GM19438 (cell line): Measurements from ENCODE around the gene VAV1.

Experiments
- ATAC-seq: cut with Tn5 transposase; IDR thresholded peaks from one replicate; pipeline ENCODE4 v1.9.1; 2021; ENCODE audit warnings: low read depth; ENCODE audit not compliant: unreplicated experiment

The VAV1 gene

GRCh38 chr19:6877766-6878165 is 105.3 kb downstream of the VAV1 start:
- ATAC-seq: no peak

GRCh38 chr19:6886277-6886897 is 113.9 kb downstream of the VAV1 start:
- ATAC-seq: no peak

GRCh38 chr19:6887316-6887715 is 114.8 kb downstream of the VAV1 start, which contains the start of gene ADGRE1:
ADGRE1 (plus strand) TSS chr19:6887579; CDS start chr19:6887609, 30 bp downstream.
- ATAC-seq: no peak

DNA sequence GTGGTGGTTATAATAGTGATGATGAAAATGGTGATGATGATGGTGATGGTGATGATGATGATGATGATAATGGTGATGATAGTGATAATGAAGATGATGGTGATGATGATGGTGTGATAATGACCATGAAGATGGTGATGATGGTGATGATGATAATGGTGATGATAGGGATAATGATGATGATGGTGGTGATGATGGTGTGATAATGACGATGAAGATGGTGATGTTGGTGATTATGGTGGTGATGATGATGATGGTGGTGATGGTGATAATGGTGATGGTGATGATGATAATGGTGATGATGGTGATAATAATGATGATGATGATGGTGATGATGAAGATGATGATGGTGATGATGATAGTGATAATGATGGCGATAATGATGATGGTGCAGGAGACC is 116.5 kb downstream of the VAV1 start:
- ATAC-seq: no peak

- ATAC-seq: no peak
These were observed 117.9 kb downstream of the VAV1 start for GRCh38 chr19:6890401-6890913.

- ATAC-seq: no peak
These were observed 118.4 kb downstream of the VAV1 start for GRCh38 chr19:6890938-6891337.

DNA sequence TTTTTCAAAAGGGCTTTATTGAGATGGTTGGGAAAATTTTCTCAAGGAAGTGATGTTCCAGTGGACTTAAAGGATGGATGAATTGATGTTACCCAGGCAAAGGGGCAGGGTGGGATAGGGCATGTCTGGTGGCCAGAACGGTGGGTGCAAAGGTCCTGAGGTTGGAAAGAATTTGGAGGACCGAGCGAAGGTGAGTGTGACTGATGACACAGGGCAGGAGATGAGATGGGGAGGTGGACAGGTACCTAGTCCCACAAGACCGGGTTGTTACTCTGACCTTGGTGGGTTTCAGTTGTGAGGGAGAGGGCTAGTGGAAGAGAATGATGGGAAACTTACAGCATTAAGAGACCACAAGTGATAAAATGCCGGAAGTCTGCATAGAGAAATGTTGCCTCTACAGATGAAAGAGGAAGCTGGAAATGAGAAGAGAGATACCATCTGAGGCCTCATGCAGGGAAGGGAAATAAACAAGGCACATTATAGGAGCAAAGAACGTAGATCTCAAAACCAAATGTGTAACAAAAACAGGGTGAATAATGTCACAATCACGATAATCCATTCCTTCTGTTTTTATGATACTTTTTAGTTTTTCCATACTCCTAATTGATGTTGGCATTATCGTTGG is 119.4 kb downstream of the VAV1 start:
- ATAC-seq: no peak

- ATAC-seq: no peak
These were observed 121.8 kb downstream of the VAV1 start for GRCh38 chr19:6894313-6894712.

GRCh38 chr19:6903446-6903845 is 130.9 kb downstream of the VAV1 start:
- no peak for ATAC-seq

DNA sequence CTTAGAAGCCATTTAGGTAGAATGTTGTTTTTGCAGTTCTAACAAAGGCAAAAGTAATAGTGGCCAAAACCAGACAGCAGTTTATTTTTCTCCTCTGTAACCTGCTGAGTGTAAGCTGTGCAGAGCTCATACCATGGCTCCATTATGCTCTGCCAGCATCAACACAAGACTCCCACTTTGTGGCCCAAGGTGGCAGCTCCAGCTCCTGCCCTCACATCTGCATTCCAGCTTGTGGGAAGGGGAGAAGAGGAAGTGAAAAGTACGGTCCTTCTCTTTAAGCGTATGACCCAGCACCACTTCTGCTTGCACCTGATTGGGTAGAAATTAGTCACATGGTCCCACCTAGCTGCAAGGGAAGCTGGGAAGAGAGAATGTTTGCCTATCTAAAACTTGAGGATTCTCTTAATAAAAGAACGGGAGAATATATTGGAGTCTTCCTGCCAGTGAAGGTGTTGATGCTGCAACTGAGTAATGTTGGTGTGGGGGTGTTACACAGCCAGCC is 134.1 kb downstream of the VAV1 start:
- no peak for ATAC-seq
